ENCODE results near the gene FLT1.

- TF ChIP-seq CTCF (IDR thresholded peaks at IDR 0.05; ENCODE audit: borderline replicate concordance, extremely low read depth, low read length, poor library complexity, severe bottlenecking) (no peak), EZH2 (IDR thresholded peaks at IDR 0.05; ENCODE audit: borderline replicate concordance, low read depth, low read length, severe bottlenecking) (no peak)
These were observed 37.4 kb downstream of the FLT1 start for GRCh38 chr13:28457521-28457920.

Measured in DND-41 (cell line).